Heart right ventricle (tissue), 16 donors: ENCODE results near the gene BCL2. TPM values are rescaled to one million over a fixed set of nuclear protein-coding genes. Genes with fewer than 3 reads are reported as not detected.

Experiments
- ATAC-seq, 8 donors: fragments of 200-7000 bp; cut with Tn5 transposase; one replicate each; pipeline ENCODE4 v1.9.1; 2020; ENCODE audit warnings: mild to moderate bottlenecking in 8 of 8, moderate library complexity in 8 of 8, moderate number of reproducible peaks in 1 of 8
- DNase-seq, 2 donors: peaks; one replicate each; pipeline ENCODE4 v3.0.0-alpha.2; 2020
- H3K27ac ChIP-seq, 10 donors: fragments of 200-600 bp; sonication (generic) in 2 of 10; one replicate each; pipeline versions ENCODE4 v1.5.0 to v1.8.0; 2020 to 2022; ENCODE audit warnings: mild to moderate bottlenecking in 3 of 10
- H3K27me3 ChIP-seq, 7 donors: fragments of 200-600 bp; one replicate each; pipeline ENCODE4 v1.8.0; 2021 to 2022; ENCODE audit warnings: mild to moderate bottlenecking in 2 of 7
- H3K36me3 ChIP-seq, 9 donors: fragments of 200-600 bp; sonication (generic) in 1 of 9; one replicate each; pipeline versions ENCODE4 v1.5.0 to v1.8.0; 2020 to 2022; ENCODE audit warnings: mild to moderate bottlenecking in 2 of 9
- H3K4me1 ChIP-seq, 9 donors: fragments of 200-600 bp; sonication (generic) in 1 of 9; one replicate each; pipeline versions ENCODE4 v1.5.0 to v1.8.0; 2020 to 2022; ENCODE audit warnings: mild to moderate bottlenecking in 4 of 9
- H3K4me3 ChIP-seq, 10 donors: fragments of 200-600 bp; sonication (generic) in 2 of 10; one replicate each; pipeline versions ENCODE4 v1.5.0 to v1.8.0; 2020 to 2022; ENCODE audit warnings: mild to moderate bottlenecking in 7 of 10, moderate library complexity in 2 of 10
- H3K9me3 ChIP-seq, 11 donors: fragments of 200-600 bp in 10 of 11; sonication (generic) in 2 of 11; one replicate each; pipeline versions ENCODE4 v1.5.0 to v1.8.0; 2013 to 2022; ENCODE audit warnings: mild to moderate bottlenecking in 2 of 11, control low read depth in 1 of 11, moderate library complexity in 1 of 11
- CTCF ChIP-seq, 9 donors: fragments of 200-600 bp; sonication (generic) in 2 of 9; IDR thresholded peaks; one replicate each; pipeline versions ENCODE4 v1.5.0 to v1.8.0; 2021 to 2022; ENCODE audit warnings: antibody characterized with exemption in 9 of 9, mild to moderate bottlenecking in 5 of 9, moderate library complexity in 1 of 9
- WGBS, 2 donors: extraction: QIAGEN DNeasy Blood & Tissue Kit; methylation state at CpG; one replicate each; pipeline ENCODE4 v1.1.7; 2013; ENCODE audit warnings: inconsistent platforms in 1 of 2; 5-methylcytosine and 5-hydroxymethylcytosine counted together
- intact Hi-C, 10 donors: fragments of 100-400 bp; cut with DNase I; formaldehyde crosslinking; loops; one replicate each; pipeline versions ENCODE4 v1.11.1 to v1.14.2; 2022
- polyA plus RNA-seq, 2 donors: library from polyadenylated mRNA; stranded (reverse); fragments of 200-250 nt; gene quantifications; one replicate each; pipeline ENCODE4 v1.2.3, GENCODE V29; 2013
- total RNA-seq, 10 donors: library from RNA; stranded (reverse); fragmentation: NEBNext Ultra II Directional in 3 of 10; extraction: Animal tissue kit (Norgen Biotek cat#: 25700) in 3 of 10; gene quantifications; one replicate each; pipeline versions ENCODE4 v1.2.1 to v1.2.4, GENCODE V29; 2021 to 2023
- donor health status: Arrhythmogenic right ventricular cardiomyopathy.
- donor health status: ischemic (EF 13 %, LVEDD 7.1; RV severe dilation, severe dysfunction).
- donor health status: healthy with polysubstance abuse.
- donor health status: DM: no; HTN: yes; CAD: no.
- donor health status: DM: no; HTN: no; CAD: no.
- donor health status: ischemic (EF 25% LVEDD 6.9; RV normal size, moderate dysfunction).
- donor health status: ischemic (EF 25% LVEDD 5.7; RV mildly dilated, moderate dysfunction).
- donor health status: healthy.
- donor health status: DM: yes; HTN: yes; CAD: no.
- donor health status: Ischemic cardiomyopathy.
- donor health status: ischemic (EF 35%, LVEDD 5.7; RV mildly dilated, moderate dysfunction).
- donor health status: nonischemic (EF 11% LVEDD 7.7; RV severe dilation, severe dysfunction).
- donor health status: DM: yes; HTN: yes; CAD: no.
- donor health status: PGD.
- donor health status: ischemic (EF 29% LVEDD 5.4; RV normal size, mild dysfunction).
- donor health status: nonischemic (EF 23%, LVEDD 6.1; RV moderate dilation, normal function).

The BCL2 gene
- total and polyA plus RNA-seq, 12 donors, result 1.5 to 23.1 (median 9.6) TPM

GRCh38 chr18:63293935-63294334 is 25.6 kb downstream of the BCL2 start:
- WGBS, 2 donors, result 65 to 69% methylated on average over 4 of the region's 4 CpGs
- ATAC-seq (peak in 4 of 8 donors; percentile 55 to 71 (median 66)), DNase-seq (no peak)
- H3K27me3 ChIP-seq, result no peaks in the 10 kb centered on the region
- no peaks in the 10 kb centered on the region for H3K9me3 ChIP-seq
- TF ChIP-seq CTCF (IDR thresholded peaks at IDR 0.05), result no peak
- no peak overlapping the region for H3K4me3 ChIP-seq
- H3K36me3 ChIP-seq, result peaks cover 0 to 5% (median 0%) of the 10 kb centered on the region in 9 donors
- intact Hi-C loops, result no loop called here
- H3K27ac ChIP-seq, result peak overlapping the region in 4 of 10 donors; percentile 11 to 20 (median 18)
- peaks cover 0 to 60% (median 45%) of the 10 kb centered on the region in 9 donors for H3K4me1 ChIP-seq

GRCh38 chr18:63292831-63293683 is 26.5 kb downstream of the BCL2 start:
- ATAC-seq (peak in 1 of 8 donors; percentile 26), DNase-seq (no peak)
- 67 to 76% methylated on average over 11 of the region's 11 CpGs for WGBS, 2 donors
- Histone ChIP-seq H3K27ac (peak overlapping the region in 5 of 10 donors; percentile 11 to 31 (median 19)), H3K27me3 (no peaks in the 10 kb centered on the region), H3K4me1 (peaks cover 0 to 60% (median 41%) of the 10 kb centered on the region in 9 donors), H3K36me3 (peaks cover 0 to 5% (median 0%) of the 10 kb centered on the region in 9 donors), H3K4me3 (no peak overlapping the region), H3K9me3 (no peaks in the 10 kb centered on the region)
- intact Hi-C loops, result no loop called here
- TF ChIP-seq CTCF (IDR thresholded peaks at IDR 0.05), result no peak

- ATAC-seq (peak in 2 of 8 donors; percentile 27 to 29), DNase-seq (no peak)
- peak overlapping the region in 2 of 10 donors; percentile 37 to 51 for H3K27ac ChIP-seq
- no peaks in the 10 kb centered on the region for H3K27me3 ChIP-seq
- H3K9me3 ChIP-seq, result no peaks in the 10 kb centered on the region
- no peak for TF ChIP-seq CTCF (IDR thresholded peaks at IDR 0.05)
- peaks cover 0 to 5% (median 0%) of the 10 kb centered on the region in 9 donors for H3K36me3 ChIP-seq
- H3K4me1 ChIP-seq, result peaks cover 0 to 68% (median 50%) of the 10 kb centered on the region in 9 donors
- H3K4me3 ChIP-seq, result no peak overlapping the region
- intact Hi-C loops, result no loop called here
- WGBS, 2 donors, result 61 to 69% methylated on average over 5 of the region's 5 CpGs
These were observed 28.3 kb downstream of the BCL2 start for GRCh38 chr18:63291278-63291677.

GRCh38 chr18:63290821-63291200 is 28.8 kb downstream of the BCL2 start:
- Histone ChIP-seq H3K9me3 (no peaks in the 10 kb centered on the region), H3K27me3 (no peaks in the 10 kb centered on the region), H3K27ac (peak overlapping the region in 3 of 10 donors; percentile 4 to 51 (median 42)), H3K36me3 (peaks cover 0 to 5% (median 0%) of the 10 kb centered on the region in 9 donors), H3K4me3 (no peak overlapping the region), H3K4me1 (peaks cover 0 to 68% (median 51%) of the 10 kb centered on the region in 9 donors)
- 82 to 90% methylated on average over 7 of the region's 7 CpGs for WGBS, 2 donors
- DNase-seq (no peak), ATAC-seq (peak in 1 of 8 donors; percentile 29)
- no peak for TF ChIP-seq CTCF (IDR thresholded peaks at IDR 0.05)
- intact Hi-C loops, result no loop called here
